IPS DF 6.9 (cell line): ENCODE results near the gene VNN1.
"Not testable (repeated sequence)": the region's sequence is repeated elsewhere in the genome, so short reads cannot be mapped to it uniquely, and the experiment has no call there.

Experiments
- DNase-seq: peaks from one replicate; pipeline ENCODE4 v3.0.0-alpha.2; 2013; ENCODE audit warnings: low read depth, low spot score
- H3K27ac ChIP-seq: one replicate; pipeline ENCODE4 v1.5.1; 2013; ENCODE audit warnings: low read length, control low read depth
- H3K27me3 ChIP-seq: 2 replicates; pipeline ENCODE4 v1.6.1; 2013; ENCODE audit warnings: mild to moderate bottlenecking, low read length; ENCODE audit not compliant: control insufficient read depth, insufficient read depth
- H3K36me3 ChIP-seq: 2 replicates; pipeline ENCODE4 v1.6.1; 2013; ENCODE audit warnings: low read length; ENCODE audit not compliant: control insufficient read depth, insufficient read depth
- H3K4me1 ChIP-seq: 2 replicates; pipeline ENCODE4 v1.6.1; 2013; ENCODE audit warnings: low read length; ENCODE audit not compliant: control insufficient read depth, insufficient read depth
- H3K4me3 ChIP-seq: 2 replicates; pipeline ENCODE4 v1.5.1; 2013; ENCODE audit warnings: mild to moderate bottlenecking, low read length
- H3K9me3 ChIP-seq: 2 replicates; pipeline ENCODE4 v1.6.1; 2013; ENCODE audit warnings: low read length, inconsistent platforms; ENCODE audit not compliant: control insufficient read depth, insufficient read depth
- WGBS: extraction: QIAGEN DNeasy Blood & Tissue Kit; methylation state at CpG from one replicate; pipeline ENCODE4 v1.1.7; 2013; ENCODE audit warnings: mixed read lengths, missing lambda C conversion rate; ENCODE audit not compliant: insufficient read length, insufficient coverage; 5-methylcytosine and 5-hydroxymethylcytosine counted together

The VNN1 gene

GRCh38 chr6:132703936-132704335, 9.9 kb downstream of the VNN1 start:
- no peak for DNase-seq

GRCh38 chr6:132698608-132699007, 15.2 kb downstream of the VNN1 start:
- Histone ChIP-seq H3K4me1 (no peaks in the 10 kb centered on the region), H3K27me3 (no peaks in the 10 kb centered on the region), H3K27ac (no peak overlapping the region), H3K36me3 (no peaks in the 10 kb centered on the region), H3K4me3 (no peak overlapping the region), H3K9me3 (no peaks in the 10 kb centered on the region)
- DNase-seq, result no peak
- WGBS, result no CpG with 5 or more reads among the region's 1 CpG

More at GRCh38 chr6:132703936-132704335, 9.9 kb downstream of the VNN1 start:
- no peaks in the 10 kb centered on the region for H3K4me1 ChIP-seq
- no peak overlapping the region for H3K27ac ChIP-seq
- H3K36me3 ChIP-seq, result no peaks in the 10 kb centered on the region
- no peaks in the 10 kb centered on the region for H3K9me3 ChIP-seq
- H3K4me3 ChIP-seq, result no peak overlapping the region
- no peaks in the 10 kb centered on the region for H3K27me3 ChIP-seq

- Histone ChIP-seq H3K9me3 (no peaks in the 10 kb centered on the region), H3K36me3 (no peaks in the 10 kb centered on the region), H3K27ac (no peak overlapping the region), H3K27me3 (no peaks in the 10 kb centered on the region), H3K4me1 (no peaks in the 10 kb centered on the region), H3K4me3 (no peak overlapping the region)
- no peak for DNase-seq
- WGBS, result no CpG with 5 or more reads among the region's 1 CpG
Observed at GRCh38 chr6:132695773-132696172, 18.1 kb downstream of the VNN1 start.

GRCh38 chr6:132693478-132693877, 20.4 kb downstream of the VNN1 start:
- no peak overlapping the region for H3K4me3 ChIP-seq
- no peaks in the 10 kb centered on the region for H3K4me1 ChIP-seq
- no peak overlapping the region for H3K27ac ChIP-seq
- no CpG with 5 or more reads among the region's 3 CpGs for WGBS
- no peaks in the 10 kb centered on the region for H3K9me3 ChIP-seq
- no peaks in the 10 kb centered on the region for H3K36me3 ChIP-seq
- no peak for DNase-seq
- no peaks in the 10 kb centered on the region for H3K27me3 ChIP-seq

- DNase-seq, result no peak
- H3K9me3 ChIP-seq, result no peaks in the 10 kb centered on the region
- no CpG with 5 or more reads among the region's 4 CpGs for WGBS
- H3K4me1 ChIP-seq, result no peaks in the 10 kb centered on the region
- H3K4me3 ChIP-seq, result no peak overlapping the region
- H3K36me3 ChIP-seq, result no peaks in the 10 kb centered on the region
- no peak overlapping the region for H3K27ac ChIP-seq
- no peaks in the 10 kb centered on the region for H3K27me3 ChIP-seq
Observed at GRCh38 chr6:132690678-132691077, 23.2 kb downstream of the VNN1 start.

- H3K4me3 ChIP-seq, result no peak overlapping the region
- no peaks in the 10 kb centered on the region for H3K36me3 ChIP-seq
- H3K9me3 ChIP-seq, result no peaks in the 10 kb centered on the region
- no CpG with 5 or more reads among the region's 5 CpGs for WGBS
- no peak for DNase-seq
- no peak overlapping the region for H3K27ac ChIP-seq
- no peaks in the 10 kb centered on the region for H3K27me3 ChIP-seq
- peaks cover 1% of the 10 kb centered on the region; the same call in 1 of the 2 replicates for H3K4me1 ChIP-seq
Observed at GRCh38 chr6:132687306-132687705, 26.5 kb downstream of the VNN1 start.

GRCh38 chr6:132686531-132686930, 27.3 kb downstream of the VNN1 start:
- no peaks in the 10 kb centered on the region for H3K9me3 ChIP-seq
- no peaks in the 10 kb centered on the region for H3K27me3 ChIP-seq
- peaks cover 1% of the 10 kb centered on the region; the same call in 1 of the 2 replicates for H3K4me1 ChIP-seq
- no peaks in the 10 kb centered on the region for H3K36me3 ChIP-seq
- no peak overlapping the region for H3K27ac ChIP-seq
- no peak overlapping the region for H3K4me3 ChIP-seq
- DNase-seq, result no peak
- WGBS, result no CpG with 5 or more reads among the region's 3 CpGs

GRCh38 chr6:132685009-132685408, 28.8 kb downstream of the VNN1 start:
- H3K4me3 ChIP-seq, result no peak overlapping the region
- H3K4me1 ChIP-seq, result peaks cover 1% of the 10 kb centered on the region; the same call in 1 of the 2 replicates
- WGBS, result no CpG with 5 or more reads among the region's 3 CpGs
- H3K9me3 ChIP-seq, result no peaks in the 10 kb centered on the region
- DNase-seq, result no peak
- no peaks in the 10 kb centered on the region for H3K27me3 ChIP-seq
- no peaks in the 10 kb centered on the region for H3K36me3 ChIP-seq
- H3K27ac ChIP-seq, result no peak overlapping the region

GRCh38 chr6:132684272-132684671, 29.6 kb downstream of the VNN1 start:
- Histone ChIP-seq H3K4me1 (peaks cover 1% of the 10 kb centered on the region; the same call in 1 of the 2 replicates), H3K27ac (no peak overlapping the region), H3K9me3 (no peaks in the 10 kb centered on the region), H3K4me3 (no peak overlapping the region), H3K27me3 (no peaks in the 10 kb centered on the region), H3K36me3 (no peaks in the 10 kb centered on the region)
- WGBS, result no CpG with 5 or more reads among the region's 6 CpGs
- no peak for DNase-seq

GRCh38 chr6:132683543-132683942, 30.3 kb downstream of the VNN1 start:
- WGBS, result no CpG with 5 or more reads among the region's 6 CpGs
- Histone ChIP-seq H3K27ac (no peak overlapping the region), H3K36me3 (no peaks in the 10 kb centered on the region), H3K4me3 (no peak overlapping the region), H3K9me3 (no peaks in the 10 kb centered on the region), H3K4me1 (peaks cover 1% of the 10 kb centered on the region; the same call in 1 of the 2 replicates), H3K27me3 (no peaks in the 10 kb centered on the region)
- DNase-seq, result no peak

GRCh38 chr6:132679094-132679493, 34.8 kb downstream of the VNN1 start:
- DNase-seq, H3K36me3 ChIP-seq, H3K27me3 ChIP-seq, H3K9me3 ChIP-seq, H3K4me1 ChIP-seq, H3K4me3 ChIP-seq, H3K27ac ChIP-seq: not testable (repeated sequence)
